Hematopoietic multipotent progenitor cell treated with erythropoietin and hydrocortisone succinate and interleukin-3 and kit ligand, for 17 days (in vitro differentiated cells): ENCODE results near the gene GLI1.

Experiments
- DNase-seq: peaks from one replicate; pipeline ENCODE4 v3.0.0-alpha.2; 2015; ENCODE audit warnings: low spot score

The GLI1 gene

GRCh38 chr12:57520053-57520818, 60.7 kb downstream of the GLI1 start, which contains the start of gene DDIT3:
DDIT3 (minus strand) TSS chr12:57520514; CDS start chr12:57517406, 3,108 bp downstream.
- peak; percentile 99 for DNase-seq

DNA sequence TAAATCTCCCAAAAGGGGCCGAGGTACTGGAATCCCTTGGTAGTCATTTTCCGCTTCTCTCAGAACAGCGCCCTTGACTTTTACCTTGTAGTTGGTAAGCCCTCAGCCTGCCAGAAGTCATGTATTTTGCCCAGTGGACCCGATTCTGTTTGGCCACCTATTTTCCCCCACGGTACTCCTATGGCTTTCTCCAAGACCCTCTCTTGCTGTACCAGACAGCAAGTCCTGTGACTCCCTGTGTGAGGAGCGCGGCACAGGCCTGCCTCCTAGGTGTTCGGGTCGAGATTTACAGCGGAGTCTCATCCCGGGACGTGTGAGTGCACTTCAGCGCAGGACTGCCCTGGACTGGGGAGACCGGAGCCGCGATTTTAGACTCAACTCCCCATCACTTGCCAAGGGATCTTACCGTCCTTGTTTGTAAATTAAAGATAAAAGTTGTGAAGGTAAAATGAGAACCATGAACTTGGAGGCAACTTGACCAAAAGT, 62.0 kb downstream of the GLI1 start:
- no peak for DNase-seq
